NCI-H2107 treated with DMSO at 0.1 percent for 48 hours (cell line): ENCODE data around the gene ABCA4.
"Not testable (repeated sequence)": the region's sequence is repeated elsewhere in the genome, so short reads cannot be mapped to it uniquely, and the experiment has no call there.

Experiments
- DNase-seq: peaks from one replicate; lab custom pipeline; 2025; ENCODE audit not compliant: unreplicated experiment; lab: John Stamatoyannopoulos, UW

ABCA4 gene

GRCh38 chr1:94120991-94121390 lies at the start of gene ABCA4:
ABCA4 (minus strand) TSS chr1:94121148; CDS start chr1:94121045, 103 bp downstream.
- no peak for DNase-seq

GRCh38 chr1:94169126-94169525 lies 48.2 kb upstream of the ABCA4 start:
- DNase-seq, result no peak

GRCh38 chr1:94165843-94166242 lies 44.9 kb upstream of the ABCA4 start:
- no peak for DNase-seq

GRCh38 chr1:94164885-94165284 lies 43.9 kb upstream of the ABCA4 start:
- not testable (repeated sequence) for DNase-seq

GRCh38 chr1:94164121-94164520 lies 43.2 kb upstream of the ABCA4 start:
- not testable (repeated sequence) for DNase-seq

DNA sequence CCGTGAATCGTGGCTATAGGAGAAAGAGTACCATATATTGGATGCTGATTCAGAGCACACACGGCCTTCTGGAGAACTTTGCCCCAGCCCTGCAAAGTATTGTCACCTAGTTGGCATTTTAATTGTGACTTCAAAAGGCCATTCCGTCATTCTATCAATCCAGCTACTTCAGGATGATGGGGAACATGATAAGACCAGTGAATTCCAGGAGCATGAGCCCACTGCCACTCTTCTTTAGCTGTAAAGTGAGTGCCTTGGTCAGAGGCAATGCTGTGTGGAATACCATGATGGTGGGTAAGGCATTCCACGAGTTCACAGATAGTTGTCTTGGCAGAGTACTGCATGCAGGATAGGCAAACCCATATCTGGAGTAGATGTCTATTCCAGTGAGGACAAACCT lies 42.3 kb upstream of the ABCA4 start:
- not testable (repeated sequence) for DNase-seq

GRCh38 chr1:94160811-94161210 lies 39.9 kb upstream of the ABCA4 start:
- no peak for DNase-seq

DNA sequence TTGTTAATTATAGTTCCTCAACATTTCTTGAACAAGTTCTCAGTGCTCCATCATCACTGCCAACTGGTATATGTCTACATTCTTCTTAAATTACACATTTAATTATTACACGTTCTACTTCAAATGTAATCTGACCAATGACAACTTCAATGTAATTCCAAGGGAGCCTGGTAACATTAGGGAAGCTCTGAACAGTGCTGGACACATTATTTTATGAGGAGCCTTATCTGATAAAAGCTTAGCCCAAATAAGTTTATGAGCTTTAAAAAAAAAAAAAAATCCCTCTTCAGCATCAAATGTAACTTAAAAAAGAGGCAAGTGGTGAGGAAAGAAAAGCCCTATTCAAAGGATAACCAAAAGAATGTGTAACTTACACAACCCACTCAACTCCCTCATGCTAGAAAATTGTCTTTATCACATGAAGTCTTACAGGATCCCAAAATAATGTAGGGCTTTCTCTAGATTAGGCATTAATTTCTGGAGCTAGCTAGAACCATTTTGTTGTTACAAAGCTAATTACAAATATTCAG lies 35.2 kb upstream of the ABCA4 start:
- no peak for DNase-seq

DNA sequence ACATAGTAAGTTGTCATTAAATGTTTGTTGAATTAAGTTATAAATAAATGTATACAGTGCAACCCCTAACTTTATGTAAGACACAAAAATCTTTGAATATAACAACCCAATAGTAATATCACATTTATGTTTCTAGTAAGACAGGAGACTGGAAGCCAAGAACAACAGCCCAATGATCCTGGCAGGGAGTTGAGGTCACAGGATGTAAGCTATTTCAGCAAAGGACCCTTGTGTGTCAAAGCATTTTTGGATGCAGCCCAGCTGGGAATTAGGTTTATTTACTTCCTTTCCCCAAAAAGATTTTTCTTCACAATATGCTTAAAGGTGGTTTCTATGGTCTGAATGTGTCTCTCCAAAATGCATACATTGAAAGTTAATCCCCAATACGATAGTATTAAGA lies 34.0 kb upstream of the ABCA4 start:
- DNase-seq, result no peak

DNA sequence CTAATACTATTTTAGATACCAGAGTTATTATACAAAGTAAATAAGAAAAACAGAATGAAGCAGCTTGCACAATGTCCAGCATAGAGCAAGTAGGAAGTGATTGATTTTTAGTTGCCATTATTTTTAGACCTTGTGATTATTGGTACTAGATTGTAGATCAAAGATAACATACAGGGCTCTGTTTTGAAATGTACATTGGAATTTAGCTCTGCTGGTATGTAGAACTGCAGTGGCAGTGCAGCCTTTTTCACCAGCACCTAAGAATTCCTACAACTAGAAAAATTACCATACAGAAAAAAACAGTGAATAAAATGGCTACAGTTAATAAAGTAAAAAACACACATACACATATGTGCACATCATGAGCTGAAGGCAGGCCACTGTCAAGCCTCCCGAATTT lies 32.2 kb upstream of the ABCA4 start:
- DNase-seq, result no peak

DNA sequence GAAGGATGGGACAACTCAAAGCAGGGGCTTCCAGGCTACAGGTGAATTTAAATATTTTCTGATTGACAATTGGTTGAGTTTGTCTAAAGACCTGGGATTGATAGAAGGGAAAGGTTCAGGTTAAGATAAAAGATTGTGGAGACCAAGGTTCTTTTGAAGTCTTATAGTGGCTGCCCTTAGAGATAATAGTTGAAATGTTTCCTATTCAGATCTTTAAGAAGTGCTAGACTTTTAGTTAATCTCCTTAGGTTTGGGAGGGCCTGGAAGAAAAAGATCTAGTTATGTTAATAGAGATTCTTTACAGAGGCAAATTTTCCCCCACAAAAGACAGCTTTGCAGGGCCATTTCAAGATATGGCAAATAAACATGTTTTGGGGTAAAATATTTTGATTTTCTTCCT lies 28.2 kb upstream of the ABCA4 start:
- not testable (repeated sequence) for DNase-seq

DNA sequence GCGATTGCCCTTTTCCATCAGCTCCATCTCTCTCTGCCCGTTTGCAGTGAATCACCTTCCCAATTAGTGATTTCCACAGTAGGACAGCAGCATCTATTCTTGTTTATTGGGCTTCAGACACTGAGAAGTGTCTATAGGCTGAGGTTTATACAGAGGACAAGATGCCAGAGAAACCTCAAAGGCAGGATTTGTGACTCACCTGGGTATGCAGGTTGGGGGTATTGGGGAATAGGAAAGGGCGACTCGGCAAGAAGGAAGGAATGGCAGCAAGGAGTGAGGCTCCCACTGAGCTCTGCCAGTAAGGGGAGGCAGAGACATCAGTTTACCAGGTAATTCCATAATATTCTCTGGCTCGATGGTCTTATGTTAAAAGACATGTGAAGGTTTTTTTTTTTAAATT lies 25.3 kb upstream of the ABCA4 start:
- no peak for DNase-seq

- DNase-seq, result no peak
Measured at GRCh38 chr1:94144836-94145235, 23.9 kb upstream of the ABCA4 start.

- DNase-seq, result peak; percentile 26
Measured at GRCh38 chr1:94143809-94144176, 22.8 kb upstream of the ABCA4 start.

DNA sequence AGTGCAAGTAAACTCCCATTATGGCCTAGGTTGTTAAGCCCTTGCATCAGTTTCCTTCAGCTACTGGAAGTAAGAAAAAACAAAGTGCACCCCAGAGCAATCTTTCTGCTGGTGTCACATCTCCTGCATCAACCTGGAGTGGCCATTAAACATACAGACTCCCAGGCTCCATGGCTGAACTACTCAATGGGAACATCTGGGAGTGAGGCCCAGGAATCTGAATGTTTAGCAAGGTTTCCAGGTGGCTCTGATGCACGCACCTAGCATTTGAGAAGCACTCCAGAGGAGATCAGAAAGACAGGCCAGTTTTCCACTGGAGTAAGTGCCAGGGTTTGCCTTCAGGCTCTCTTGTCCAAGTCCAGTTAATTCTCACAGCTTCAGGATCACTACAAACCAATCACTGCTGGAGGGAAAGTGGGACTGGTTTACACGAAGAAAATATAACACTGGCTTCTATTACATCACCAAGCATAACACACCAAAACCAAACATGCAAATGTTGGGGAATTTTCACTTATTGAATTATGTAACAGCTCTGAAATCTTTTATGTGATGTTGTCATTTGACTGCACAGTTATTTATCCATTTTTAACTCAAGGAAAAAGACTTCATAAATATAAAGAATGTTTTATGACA lies 22.3 kb upstream of the ABCA4 start:
- DNase-seq, result no peak

- no peak for DNase-seq
Measured at GRCh38 chr1:94142583-94142982, 21.6 kb upstream of the ABCA4 start.

DNA sequence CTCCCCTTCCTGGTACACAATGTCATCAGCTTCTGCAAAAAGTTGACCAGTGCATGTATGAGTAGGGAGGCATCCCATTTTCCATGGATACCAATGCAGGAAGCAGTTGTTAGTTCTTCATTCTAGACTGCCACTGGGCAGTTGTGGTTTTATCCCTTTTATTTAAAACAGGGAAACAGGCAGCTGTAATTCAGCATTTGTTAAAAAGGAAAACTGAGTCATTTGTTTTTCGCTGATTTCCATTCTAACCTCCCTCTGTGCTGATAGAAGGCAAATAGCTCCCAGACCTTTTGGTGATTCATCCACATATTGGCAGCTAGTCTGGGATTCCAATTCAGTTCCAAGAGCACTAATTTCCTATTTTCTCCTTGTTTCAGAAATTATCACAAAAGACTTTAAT lies 21.1 kb upstream of the ABCA4 start:
- no peak for DNase-seq

GRCh38 chr1:94132111-94132510 lies 11.2 kb upstream of the ABCA4 start:
- DNase-seq, result no peak

- DNase-seq, result no peak
Measured at GRCh38 chr1:94130851-94131595, 10.1 kb upstream of the ABCA4 start.

DNA sequence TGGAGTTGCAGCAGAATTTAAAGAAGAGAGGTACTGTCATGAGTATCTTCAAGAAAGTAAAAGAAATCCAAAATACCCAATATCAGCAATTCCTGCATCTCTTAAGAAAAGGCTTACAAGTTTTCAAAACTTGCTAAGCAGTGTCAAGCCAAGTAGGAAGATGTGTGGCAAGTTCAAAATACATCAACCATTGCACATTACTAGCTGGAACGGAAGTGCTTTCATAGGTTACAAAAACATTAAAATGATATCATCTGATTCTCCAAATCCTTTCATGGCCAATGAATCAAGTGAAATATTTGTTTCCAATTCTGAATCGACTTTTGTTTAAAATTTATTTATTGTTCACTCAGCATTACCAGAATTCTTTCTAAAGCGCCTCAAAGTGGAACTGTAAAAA lies 5.7 kb upstream of the ABCA4 start:
- no peak for DNase-seq

GRCh38 chr1:94125551-94126514 lies 4.9 kb upstream of the ABCA4 start:
- DNase-seq, result no peak
